Measurements from ENCODE around the gene RAB3B.

DNA sequence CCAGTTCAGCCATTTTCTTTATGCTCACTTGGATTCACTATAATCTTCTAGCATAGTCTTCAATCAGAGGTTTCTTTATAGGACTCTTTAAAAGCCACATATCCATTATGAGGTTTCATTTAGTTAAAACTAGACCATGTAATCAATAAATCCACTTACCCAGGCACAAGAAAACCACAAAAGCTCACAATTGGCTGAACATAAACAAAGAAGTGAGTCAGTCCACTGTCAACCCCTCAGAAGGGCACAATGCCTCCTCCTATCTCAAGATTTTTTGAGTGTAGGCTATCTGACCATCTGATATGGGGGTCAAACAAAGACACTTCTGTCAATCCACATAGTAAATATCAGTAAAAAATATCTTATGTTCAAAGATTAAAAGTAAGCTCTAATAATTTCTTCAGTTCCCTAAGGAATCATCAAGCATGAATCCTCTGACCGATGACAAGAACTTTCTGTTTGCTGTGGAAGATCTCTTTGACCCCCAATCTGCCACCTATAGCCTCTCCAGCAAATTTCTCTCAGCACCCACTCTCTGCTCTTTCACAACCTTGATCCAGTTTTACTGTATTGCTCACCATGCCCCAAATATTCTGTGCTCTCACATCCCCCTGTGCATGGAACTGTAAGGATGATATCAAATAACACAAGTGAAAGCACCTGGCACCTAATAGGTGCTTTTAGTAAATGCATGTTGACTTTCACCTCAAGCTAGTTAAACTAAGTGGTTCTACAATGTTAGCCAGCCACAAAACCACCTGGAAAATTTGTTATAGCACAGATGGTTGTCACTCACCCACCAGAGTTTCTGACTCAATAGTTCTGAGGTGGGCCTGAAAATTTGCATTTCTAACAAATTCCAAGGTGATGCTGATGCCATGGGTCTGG is 16.7 kb downstream of the RAB3B start:
- TF ChIP-seq CTCF (conservative IDR thresholded peaks at IDR 0.05; ENCODE audit: low read length) (no peak), EZH2phosphoT487 (IDR thresholded peaks at IDR 0.05; ENCODE audit: borderline replicate concordance) (no peak)

Measured in Loucy (cell line).